Measurements from ENCODE around the gene HAGH. TPM values are rescaled to one million over a fixed set of nuclear protein-coding genes. Genes with fewer than 3 reads are reported as not detected.

Gene HAGH
- total RNA-seq, 1 experiment from 2014 or later, result 38.4 TPM

DNA sequence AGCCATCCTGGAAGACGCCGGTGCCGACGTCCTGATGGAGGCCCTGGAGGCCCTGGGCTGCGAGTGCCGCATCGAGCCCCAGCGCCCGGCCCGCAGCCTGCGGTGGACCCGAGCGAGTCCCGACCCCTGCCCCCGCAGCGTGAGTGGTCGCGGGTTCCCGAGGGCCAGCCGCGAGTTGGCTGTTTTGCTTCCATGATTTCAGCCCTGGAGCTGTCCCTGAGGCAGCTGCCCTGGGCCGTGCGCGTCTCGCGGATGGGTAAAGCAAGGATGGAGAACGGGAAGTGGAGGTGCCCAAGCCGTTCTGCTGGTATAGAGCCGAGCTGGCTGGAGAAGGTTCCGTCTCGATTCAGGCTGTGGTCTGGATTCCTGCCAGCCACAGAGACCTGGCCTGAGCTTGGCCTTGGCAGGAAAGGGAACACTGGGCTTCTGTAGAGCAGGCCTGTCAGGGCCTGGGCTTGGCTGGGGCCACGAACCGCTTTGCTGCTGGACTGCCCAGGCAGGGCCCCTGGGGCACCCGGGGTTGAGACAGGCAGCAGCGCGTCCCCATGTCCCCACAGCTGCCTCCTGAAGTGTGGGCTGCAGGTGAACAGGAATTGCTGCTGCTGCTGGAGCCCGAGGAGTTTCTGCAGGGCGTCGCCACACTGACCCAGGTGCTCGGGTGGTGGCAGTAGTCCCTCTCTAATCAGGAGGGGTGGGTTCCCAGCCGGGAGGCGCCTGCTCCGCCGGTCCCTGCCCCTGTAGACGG is 52.8 kb downstream of the HAGH start:
- peaks cover 29% of the 10 kb centered on the region for H3K4me1 ChIP-seq (ENCODE audit: low read length)
- H3K9me2 ChIP-seq (replicated peaks; ENCODE audit: insufficient read depth, low read length), result no peaks in the 10 kb centered on the region
- no peaks in the 10 kb centered on the region for H3K9me3 ChIP-seq (ENCODE audit: low read length)
- peak overlapping the region; percentile 43; the same call in 1 of the 2 replicates for H2AFZ ChIP-seq (ENCODE audit: low read length)
- peak overlapping the region; percentile 93 for H3K9ac ChIP-seq (ENCODE audit: low read length)
- H3K4me2 ChIP-seq (ENCODE audit: low read depth, low read length, poor library complexity, severe bottlenecking), result peak overlapping the region; percentile 97
- H3K36me3 ChIP-seq (ENCODE audit: insufficient read depth, low read length), result peaks cover 2% of the 10 kb centered on the region
- peak; percentile 68 for DNase-seq
- peak overlapping the region; percentile 77 for H3K27ac ChIP-seq (ENCODE audit: low read length)
- H3K27me3 ChIP-seq (ENCODE audit: low read length), result no peaks in the 10 kb centered on the region
- peaks cover 17% of the 10 kb centered on the region for H4K20me1 ChIP-seq (ENCODE audit: insufficient read depth, low read depth, low read length)
- peaks cover 49% of the 10 kb centered on the region for H3K79me2 ChIP-seq (ENCODE audit: low read length)
- peak overlapping the region; percentile 86 for H3K4me3 ChIP-seq (ENCODE audit: low read length)

DNA sequence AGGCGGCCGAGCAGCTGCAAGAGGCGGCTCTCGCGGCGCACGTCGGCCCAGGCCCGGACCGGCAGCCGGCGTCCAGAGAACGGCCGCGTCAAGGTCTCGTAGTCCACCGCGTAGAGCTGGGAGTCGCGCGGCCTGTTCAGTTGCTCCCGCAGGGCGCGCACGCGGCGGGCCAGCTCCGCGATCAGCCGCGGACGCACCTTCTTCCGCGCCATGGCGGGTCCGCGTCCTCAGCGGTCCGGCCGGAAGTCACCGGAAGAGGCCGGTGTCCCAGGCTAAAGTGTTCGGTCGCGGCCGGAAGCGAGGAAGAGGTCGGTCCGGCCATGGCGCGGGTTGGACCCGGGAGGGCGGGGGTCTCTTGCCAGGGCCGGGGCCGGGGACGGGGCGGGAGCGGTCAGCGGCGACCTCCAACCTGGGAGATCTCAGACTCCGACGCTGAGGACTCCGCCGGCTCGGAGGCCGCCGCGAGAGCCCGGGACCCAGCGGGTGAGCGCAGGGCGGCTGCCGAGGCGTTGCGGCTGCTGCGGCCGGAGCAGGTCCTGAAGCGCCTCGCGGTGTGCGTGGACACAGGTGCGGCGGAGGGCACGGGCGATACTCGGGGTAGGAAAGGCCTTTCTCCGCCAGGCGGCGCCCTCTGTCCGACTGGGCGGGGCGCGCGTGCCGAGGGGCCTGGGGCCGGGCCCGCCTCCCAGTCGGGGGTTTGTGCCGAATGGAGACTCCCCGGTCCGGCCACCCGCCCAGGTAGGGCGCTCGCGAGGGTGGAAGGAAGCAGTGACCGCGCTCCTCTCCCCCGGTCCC is 53.5 kb downstream of the HAGH start, which contains the start of gene MRPS34:
Gene MRPS34 (minus strand): TSS at position 227 of the 795 bp plus-strand sequence. CDS start 15 bp downstream, at position 212.
- Histone ChIP-seq H3K4me2 (ENCODE audit: low read depth, low read length, poor library complexity, severe bottlenecking) (peak within 1 kb of the TSS; percentile 97), H3K4me3 (ENCODE audit: low read length) (peak within 1 kb of the TSS; percentile 86), H3K9ac (ENCODE audit: low read length) (peak within 1 kb of the TSS; percentile 93), H3K27me3 (ENCODE audit: low read length) (no peaks in the 10 kb centered on the region), H3K36me3 (ENCODE audit: insufficient read depth, low read length) (peaks cover 2% of the 10 kb centered on the region), H3K79me2 (ENCODE audit: low read length) (peaks cover 49% of the 10 kb centered on the region), H3K4me1 (ENCODE audit: low read length) (peaks cover 29% of the 10 kb centered on the region), H3K27ac (ENCODE audit: low read length) (peak within 1 kb of the TSS; percentile 77), H4K20me1 (ENCODE audit: insufficient read depth, low read depth, low read length) (peaks cover 17% of the 10 kb centered on the region), H3K9me3 (ENCODE audit: low read length) (no peaks in the 10 kb centered on the region), H3K9me2 (replicated peaks; ENCODE audit: insufficient read depth, low read length) (no peaks in the 10 kb centered on the region), H2AFZ (ENCODE audit: low read length) (peak within 1 kb of the TSS; percentile 43; the same call in 1 of the 2 replicates)
- peak; percentile 96 for DNase-seq

DNA sequence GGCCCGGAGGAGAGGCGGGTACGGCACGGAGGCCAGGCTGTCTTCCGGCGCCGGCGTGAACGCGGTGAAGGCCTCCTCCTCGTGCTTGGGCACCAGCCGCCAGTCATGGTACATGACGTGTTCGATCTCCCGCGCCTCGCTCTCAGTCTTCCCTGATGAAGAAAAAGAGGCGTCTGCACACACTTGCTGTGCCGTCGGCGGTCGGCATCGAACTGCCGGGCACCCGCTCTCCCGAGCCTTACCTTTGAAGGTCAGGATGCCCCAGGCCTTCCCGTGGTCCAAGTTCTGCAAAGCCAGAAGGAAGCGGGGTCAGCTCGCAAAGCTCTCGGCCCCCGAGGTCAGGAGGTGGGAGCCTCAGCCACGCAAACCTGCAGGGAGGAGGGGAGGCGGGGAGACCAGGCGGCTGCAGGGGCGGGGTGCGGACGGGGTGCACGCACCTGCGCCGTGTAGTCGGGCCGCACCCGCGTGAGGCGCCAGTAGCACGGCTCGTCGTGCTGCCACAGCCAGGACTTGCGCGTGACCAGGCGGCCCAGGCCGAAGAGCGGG is 54.2 kb downstream of the HAGH start, which contains the start of gene EME2:
Gene EME2 (plus strand): TSS at position 449 of the 546 bp plus-strand sequence. CDS start 418 bp downstream, outside the sequence.
- H4K20me1 ChIP-seq (ENCODE audit: insufficient read depth, low read depth, low read length), result peaks cover 17% of the 10 kb centered on the region
- H3K27ac ChIP-seq (ENCODE audit: low read length), result peak within 1 kb of the TSS; percentile 77
- peak within 1 kb of the TSS; percentile 97 for H3K4me2 ChIP-seq (ENCODE audit: low read depth, low read length, poor library complexity, severe bottlenecking)
- no peaks in the 10 kb centered on the region for H3K27me3 ChIP-seq (ENCODE audit: low read length)
- H3K4me1 ChIP-seq (ENCODE audit: low read length), result peaks cover 29% of the 10 kb centered on the region
- H3K4me3 ChIP-seq (ENCODE audit: low read length), result peak within 1 kb of the TSS; percentile 86
- peak within 1 kb of the TSS; percentile 93 for H3K9ac ChIP-seq (ENCODE audit: low read length)
- peak; percentile 79 for DNase-seq
- peaks cover 2% of the 10 kb centered on the region for H3K36me3 ChIP-seq (ENCODE audit: insufficient read depth, low read length)
- H2AFZ ChIP-seq (ENCODE audit: low read length), result peak within 1 kb of the TSS; percentile 43; the same call in 1 of the 2 replicates
- H3K9me2 ChIP-seq (replicated peaks; ENCODE audit: insufficient read depth, low read length), result no peaks in the 10 kb centered on the region
- H3K79me2 ChIP-seq (ENCODE audit: low read length), result peaks cover 49% of the 10 kb centered on the region
- H3K9me3 ChIP-seq (ENCODE audit: low read length), result no peaks in the 10 kb centered on the region

DNA sequence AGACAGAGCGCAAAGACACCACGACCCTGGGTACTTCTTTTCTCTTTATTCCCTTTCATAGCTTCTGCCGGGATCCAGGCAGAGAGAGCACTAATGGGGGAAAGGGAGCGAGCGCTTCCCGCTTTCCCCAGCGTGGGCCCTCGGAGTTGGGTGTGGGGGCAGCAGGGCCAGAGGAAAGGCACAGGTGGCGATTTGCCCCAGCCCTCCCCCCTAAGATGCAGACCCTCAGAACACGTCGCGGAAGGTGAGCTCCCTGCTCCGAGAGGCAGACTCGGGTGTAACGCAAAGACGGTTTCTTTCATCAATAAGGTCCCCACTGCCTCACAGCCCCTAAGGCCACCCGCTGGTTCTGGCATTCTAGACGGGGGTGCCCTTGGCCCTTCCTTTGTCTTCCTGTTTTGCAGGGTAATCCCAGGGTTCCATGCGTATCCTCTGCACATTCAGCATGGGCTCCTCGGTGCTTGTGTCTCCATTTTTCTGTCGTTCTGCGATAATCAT is 54.7 kb downstream of the HAGH start:
- H3K4me3 ChIP-seq (ENCODE audit: low read length), result peak overlapping the region; percentile 86
- H3K9me2 ChIP-seq (replicated peaks; ENCODE audit: insufficient read depth, low read length), result no peaks in the 10 kb centered on the region
- no peaks in the 10 kb centered on the region for H3K27me3 ChIP-seq (ENCODE audit: low read length)
- peaks cover 29% of the 10 kb centered on the region for H3K4me1 ChIP-seq (ENCODE audit: low read length)
- peaks cover 2% of the 10 kb centered on the region for H3K36me3 ChIP-seq (ENCODE audit: insufficient read depth, low read length)
- H3K27ac ChIP-seq (ENCODE audit: low read length), result peak overlapping the region; percentile 68
- H4K20me1 ChIP-seq (ENCODE audit: insufficient read depth, low read depth, low read length), result peaks cover 17% of the 10 kb centered on the region
- peak overlapping the region; percentile 97 for H3K4me2 ChIP-seq (ENCODE audit: low read depth, low read length, poor library complexity, severe bottlenecking)
- peak overlapping the region; percentile 93 for H3K9ac ChIP-seq (ENCODE audit: low read length)
- no peak overlapping the region for H2AFZ ChIP-seq (ENCODE audit: low read length)
- DNase-seq, result no peak
- H3K9me3 ChIP-seq (ENCODE audit: low read length), result no peaks in the 10 kb centered on the region
- peaks cover 49% of the 10 kb centered on the region for H3K79me2 ChIP-seq (ENCODE audit: low read length)

DNA sequence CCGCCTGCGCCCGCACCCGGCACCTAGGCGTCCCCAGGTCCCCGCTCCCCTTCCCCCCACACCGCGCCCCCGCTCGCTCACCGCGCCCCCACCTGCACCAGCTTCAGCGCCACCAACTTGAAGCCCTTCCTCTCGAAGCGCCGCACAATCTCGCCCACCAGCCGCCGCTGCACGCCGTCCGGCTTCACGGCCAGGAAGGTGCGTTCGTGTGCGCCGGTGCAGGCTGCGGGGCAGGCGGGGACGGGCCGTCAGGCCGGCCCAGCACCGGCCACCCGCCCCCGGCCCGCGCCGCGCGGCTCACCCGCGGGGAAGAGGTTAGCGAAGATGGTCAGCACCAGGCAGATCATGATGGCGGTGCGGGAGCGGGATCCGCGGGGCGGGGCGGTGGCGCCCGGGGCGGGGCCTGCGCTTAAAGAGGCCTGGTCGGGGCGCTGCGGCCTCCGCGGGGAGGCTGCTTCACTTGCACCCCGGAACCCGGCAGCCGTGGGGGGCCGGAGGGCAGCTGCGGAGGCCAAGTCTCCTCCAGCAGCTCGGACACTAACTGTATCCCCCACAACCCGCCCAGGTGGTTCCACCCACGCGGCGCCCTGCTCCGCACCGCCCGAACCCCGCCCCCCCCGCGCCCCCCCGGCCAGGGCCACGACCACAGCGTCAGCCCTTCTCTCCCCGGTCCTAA is 55.3 kb downstream of the HAGH start, which contains the start of gene NME3:
Gene NME3 (minus strand): TSS at position 356 of the 676 bp plus-strand sequence. CDS start 9 bp downstream, at position 347.
- no peaks in the 10 kb centered on the region for H3K9me2 ChIP-seq (replicated peaks; ENCODE audit: insufficient read depth, low read length)
- H3K4me2 ChIP-seq (ENCODE audit: low read depth, low read length, poor library complexity, severe bottlenecking), result peak within 1 kb of the TSS; percentile 97
- no peaks in the 10 kb centered on the region for H3K27me3 ChIP-seq (ENCODE audit: low read length)
- H3K4me3 ChIP-seq (ENCODE audit: low read length), result peak within 1 kb of the TSS; percentile 86
- DNase-seq, result peak; percentile 91
- H4K20me1 ChIP-seq (ENCODE audit: insufficient read depth, low read depth, low read length), result peaks cover 17% of the 10 kb centered on the region
- H3K27ac ChIP-seq (ENCODE audit: low read length), result peak within 1 kb of the TSS; percentile 68
- H3K4me1 ChIP-seq (ENCODE audit: low read length), result peaks cover 29% of the 10 kb centered on the region
- H2AFZ ChIP-seq (ENCODE audit: low read length), result no peak within 1 kb of the TSS
- peak within 1 kb of the TSS; percentile 93 for H3K9ac ChIP-seq (ENCODE audit: low read length)
- peaks cover 2% of the 10 kb centered on the region for H3K36me3 ChIP-seq (ENCODE audit: insufficient read depth, low read length)
- peaks cover 49% of the 10 kb centered on the region for H3K79me2 ChIP-seq (ENCODE audit: low read length)
- no peaks in the 10 kb centered on the region for H3K9me3 ChIP-seq (ENCODE audit: low read length)

DNA sequence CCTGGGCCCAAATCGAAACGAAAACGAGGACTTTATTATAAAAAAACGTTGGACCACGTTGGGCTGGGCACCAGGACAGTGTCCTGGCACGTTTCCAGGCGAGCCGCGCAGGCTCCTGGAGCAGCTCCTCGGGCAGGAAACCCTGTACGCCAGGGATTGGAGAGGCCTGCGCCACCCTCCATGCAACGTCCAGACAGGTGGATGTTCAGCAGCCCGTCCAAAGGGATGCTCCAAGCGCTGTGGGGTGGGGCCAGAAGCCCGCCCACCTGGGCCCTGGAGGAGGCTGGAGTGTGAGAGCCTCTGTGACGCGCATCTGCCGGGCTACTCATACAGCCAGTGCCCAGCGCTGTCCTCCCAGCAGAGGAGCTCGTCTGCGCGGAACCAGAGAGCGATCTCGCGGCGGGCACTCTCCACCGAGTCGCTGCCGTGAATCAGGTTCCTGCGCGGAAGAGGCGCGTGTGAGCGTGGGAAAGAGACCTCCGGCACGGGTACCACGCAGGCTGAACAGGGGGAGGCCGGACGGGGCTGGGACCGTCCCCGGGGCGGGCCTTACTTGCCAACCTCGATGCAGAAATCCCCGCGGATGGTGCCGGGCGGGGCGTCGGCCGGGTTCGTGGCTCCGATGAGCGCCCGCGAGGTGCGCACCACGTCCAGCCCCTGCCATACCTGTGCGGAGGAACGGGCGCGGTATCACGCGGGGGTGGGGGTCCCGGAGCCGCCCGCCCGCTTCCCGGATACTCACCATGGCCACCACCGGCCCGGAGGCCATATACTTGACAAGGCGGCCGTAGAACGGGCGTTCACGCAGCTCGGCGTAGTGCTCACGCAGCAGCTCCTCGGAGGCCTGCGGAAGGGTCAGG is 56.1 kb downstream of the HAGH start:
- H3K9me2 ChIP-seq (replicated peaks; ENCODE audit: insufficient read depth, low read length), result no peaks in the 10 kb centered on the region
- H3K27me3 ChIP-seq (ENCODE audit: low read length), result no peaks in the 10 kb centered on the region
- peak overlapping the region; percentile 93 for H3K9ac ChIP-seq (ENCODE audit: low read length)
- H3K79me2 ChIP-seq (ENCODE audit: low read length), result peaks cover 49% of the 10 kb centered on the region
- H3K27ac ChIP-seq (ENCODE audit: low read length), result peak overlapping the region; percentile 68
- H3K4me2 ChIP-seq (ENCODE audit: low read depth, low read length, poor library complexity, severe bottlenecking), result peak overlapping the region; percentile 97
- peaks cover 1% of the 10 kb centered on the region for H3K36me3 ChIP-seq (ENCODE audit: insufficient read depth, low read length)
- H3K9me3 ChIP-seq (ENCODE audit: low read length), result no peaks in the 10 kb centered on the region
- H3K4me1 ChIP-seq (ENCODE audit: low read length), result peaks cover 29% of the 10 kb centered on the region
- peaks cover 17% of the 10 kb centered on the region for H4K20me1 ChIP-seq (ENCODE audit: insufficient read depth, low read depth, low read length)
- H3K4me3 ChIP-seq (ENCODE audit: low read length), result peak overlapping the region; percentile 86
- no peak overlapping the region for H2AFZ ChIP-seq (ENCODE audit: low read length)
- DNase-seq, result peak; percentile 77
